ENCODE data around the gene SS18L1.

DNA sequence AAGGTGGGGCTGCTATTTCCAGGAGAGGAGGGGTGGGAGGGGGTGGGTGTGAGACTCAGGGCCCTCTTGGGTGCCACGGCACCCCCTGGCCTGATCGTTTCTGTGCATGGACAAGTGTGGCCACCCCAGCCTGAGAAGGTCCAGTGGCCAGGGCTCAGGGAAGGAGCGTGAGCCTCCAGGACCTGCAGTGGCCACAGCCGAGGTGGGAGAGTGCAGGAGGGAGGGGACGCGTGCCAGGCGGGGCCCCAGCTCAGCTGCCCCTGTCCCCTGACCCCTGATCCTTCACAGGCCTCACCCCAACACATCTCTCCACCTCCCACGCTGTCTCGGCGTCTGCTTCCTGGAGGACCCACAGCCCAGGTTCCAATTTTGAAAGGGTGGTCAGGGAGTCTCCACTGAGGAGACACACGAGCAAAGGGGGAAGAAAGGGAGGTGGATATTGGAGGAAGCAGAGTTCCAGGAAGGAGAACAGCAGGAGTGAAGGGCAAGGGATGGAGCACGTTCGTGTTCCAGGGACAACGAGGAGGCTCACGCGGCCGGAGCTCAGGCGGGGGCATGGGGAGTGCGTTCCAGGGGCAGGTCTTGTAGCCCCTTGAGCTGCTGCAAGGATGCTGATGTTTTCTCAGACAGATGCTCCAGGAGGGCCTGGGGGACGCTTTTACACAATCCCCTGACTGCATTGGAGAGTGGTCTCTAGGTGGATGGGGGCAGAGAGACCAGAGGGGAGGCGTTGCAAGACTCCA, 80.7 kb downstream of the SS18L1 start:
- TF ChIP-seq, protein P1, sequence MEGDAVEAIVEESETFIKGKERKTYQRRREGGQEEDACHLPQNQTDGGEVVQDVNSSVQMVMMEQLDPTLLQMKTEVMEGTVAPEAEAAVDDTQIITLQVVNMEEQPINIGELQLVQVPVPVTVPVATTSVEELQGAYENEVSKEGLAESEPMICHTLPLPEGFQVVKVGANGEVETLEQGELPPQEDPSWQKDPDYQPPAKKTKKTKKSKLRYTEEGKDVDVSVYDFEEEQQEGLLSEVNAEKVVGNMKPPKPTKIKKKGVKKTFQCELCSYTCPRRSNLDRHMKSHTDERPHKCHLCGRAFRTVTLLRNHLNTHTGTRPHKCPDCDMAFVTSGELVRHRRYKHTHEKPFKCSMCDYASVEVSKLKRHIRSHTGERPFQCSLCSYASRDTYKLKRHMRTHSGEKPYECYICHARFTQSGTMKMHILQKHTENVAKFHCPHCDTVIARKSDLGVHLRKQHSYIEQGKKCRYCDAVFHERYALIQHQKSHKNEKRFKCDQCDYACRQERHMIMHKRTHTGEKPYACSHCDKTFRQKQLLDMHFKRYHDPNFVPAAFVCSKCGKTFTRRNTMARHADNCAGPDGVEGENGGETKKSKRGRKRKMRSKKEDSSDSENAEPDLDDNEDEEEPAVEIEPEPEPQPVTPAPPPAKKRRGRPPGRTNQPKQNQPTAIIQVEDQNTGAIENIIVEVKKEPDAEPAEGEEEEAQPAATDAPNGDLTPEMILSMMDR (IDR thresholded peaks at IDR 0.05), result no peak
- TF ChIP-seq POLR2A (IDR thresholded peaks at IDR 0.05), result no peak
